Choroid plexus epithelial cell (primary cell): ENCODE data around the gene DSTYK.

ENCODE experiments used
- DNase-seq: peaks from one replicate; pipeline ENCODE4 v3.0.0-alpha.2; 2010; ENCODE audit warnings: low read depth
- H3K4me3 ChIP-seq: 2 replicates; pipeline ENCODE4 v1.5.1; 2011; ENCODE audit warnings: low read depth, mild to moderate bottlenecking, control low read depth, low read length, moderate library complexity
- CTCF ChIP-seq: conservative IDR thresholded peaks from 2 replicates; pipeline ENCODE4 v1.5.1; 2011; ENCODE audit warnings: low read depth, mild to moderate bottlenecking, control low read depth, inconsistent platforms, low read length, moderate library complexity

DSTYK gene

GRCh38 chr1:205256951-205257625 is 45.6 kb upstream of the DSTYK start:
- TF ChIP-seq CTCF = no peak
- no peak for DNase-seq
- no peak overlapping the region for H3K4me3 ChIP-seq

GRCh38 chr1:205255941-205256780 is 44.7 kb upstream of the DSTYK start:
- no peak overlapping the region for H3K4me3 ChIP-seq
- peak; percentile 99 for TF ChIP-seq CTCF
- peak; percentile 90 for DNase-seq

- no peak overlapping the region for H3K4me3 ChIP-seq
- DNase-seq = no peak
- TF ChIP-seq CTCF = no peak
Measured at GRCh38 chr1:205251576-205251975, 40.1 kb upstream of the DSTYK start.

GRCh38 chr1:205250699-205251098 is 39.2 kb upstream of the DSTYK start:
- no peak for TF ChIP-seq CTCF
- no peak for DNase-seq
- no peak overlapping the region for H3K4me3 ChIP-seq

GRCh38 chr1:205249651-205250050 is 38.1 kb upstream of the DSTYK start:
- no peak for TF ChIP-seq CTCF
- DNase-seq = no peak
- H3K4me3 ChIP-seq = no peak overlapping the region

- no peak for TF ChIP-seq CTCF
- DNase-seq = peak; percentile 81
- H3K4me3 ChIP-seq = no peak overlapping the region
Measured at GRCh38 chr1:205248793-205249601, 37.5 kb upstream of the DSTYK start.
